ENCODE data around the gene PGAP3.

- TF ChIP-seq CTCF (tag by site-specific recombination; IDR thresholded peaks at IDR 0.05) (no peak), KLF1 (tag by site-specific recombination; IDR thresholded peaks at IDR 0.05) (no peak), ZNF174 (tag by site-specific recombination; IDR thresholded peaks at IDR 0.05) (no peak), TSHZ1 (tag by site-specific recombination; IDR thresholded peaks at IDR 0.05; ENCODE audit: borderline replicate concordance) (no peak), PRDM1 (tag by site-specific recombination; IDR thresholded peaks at IDR 0.05) (no peak), TCF7L2 (IDR thresholded peaks at IDR 0.05; ENCODE audit: borderline replicate concordance, low read depth, low read length) (no peak)
- TF ChIP-seq, protein P1, sequence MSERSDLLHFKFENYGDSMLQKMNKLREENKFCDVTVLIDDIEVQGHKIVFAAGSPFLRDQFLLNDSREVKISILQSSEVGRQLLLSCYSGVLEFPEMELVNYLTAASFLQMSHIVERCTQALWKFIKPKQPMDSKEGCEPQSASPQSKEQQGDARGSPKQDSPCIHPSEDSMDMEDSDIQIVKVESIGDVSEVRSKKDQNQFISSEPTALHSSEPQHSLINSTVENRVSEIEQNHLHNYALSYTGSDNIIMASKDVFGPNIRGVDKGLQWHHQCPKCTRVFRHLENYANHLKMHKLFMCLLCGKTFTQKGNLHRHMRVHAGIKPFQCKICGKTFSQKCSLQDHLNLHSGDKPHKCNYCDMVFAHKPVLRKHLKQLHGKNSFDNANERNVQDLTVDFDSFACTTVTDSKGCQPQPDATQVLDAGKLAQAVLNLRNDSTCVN (tag by site-specific recombination; optimal IDR thresholded peaks at IDR 0.05), result no peak
- TF ChIP-seq, protein P2, sequence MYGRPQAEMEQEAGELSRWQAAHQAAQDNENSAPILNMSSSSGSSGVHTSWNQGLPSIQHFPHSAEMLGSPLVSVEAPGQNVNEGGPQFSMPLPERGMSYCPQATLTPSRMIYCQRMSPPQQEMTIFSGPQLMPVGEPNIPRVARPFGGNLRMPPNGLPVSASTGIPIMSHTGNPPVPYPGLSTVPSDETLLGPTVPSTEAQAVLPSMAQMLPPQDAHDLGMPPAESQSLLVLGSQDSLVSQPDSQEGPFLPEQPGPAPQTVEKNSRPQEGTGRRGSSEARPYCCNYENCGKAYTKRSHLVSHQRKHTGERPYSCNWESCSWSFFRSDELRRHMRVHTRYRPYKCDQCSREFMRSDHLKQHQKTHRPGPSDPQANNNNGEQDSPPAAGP (tag by site-specific recombination; IDR thresholded peaks at IDR 0.05), result no peak
These were observed 58.4 kb downstream of the PGAP3 start for GRCh38 chr17:39629494-39629880.

Data from HEK293 (cell line).